K562 (cell line): Measurements from ENCODE around the gene SMIM41. TPM values are rescaled to one million over a fixed set of nuclear protein-coding genes. Genes with fewer than 3 reads are reported as not detected.
A peak's percentile ranks its signal among the peaks of the same experiment; 100 is the strongest.

ENCODE experiments used
- ARID1B ChIP-seq: fragments of 450-650 bp; IDR thresholded peaks from 2 replicates; pipeline ENCODE4 v1.6.1; 2016; ENCODE audit warnings: antibody characterized with exemption, mild to moderate bottlenecking, inconsistent platforms
- BRD4 ChIP-seq: fragments of 200-600 bp; sonication (generic); IDR thresholded peaks from 2 replicates; pipeline ENCODE4 v1.6.1; 2017; ENCODE audit warnings: inconsistent platforms
- E2F1 ChIP-seq: sonication (generic); formaldehyde crosslinking; IDR thresholded peaks from 2 replicates; pipeline ENCODE4 v1.8.1; 2023; ENCODE audit warnings: mild to moderate bottlenecking, missing genetic modification reagents, moderate library complexity
- EHMT2 ChIP-seq: fragments of 450-650 bp; IDR thresholded peaks from 2 replicates; pipeline ENCODE4 v1.6.1; 2018; ENCODE audit warnings: antibody characterized with exemption
- ERF ChIP-seq: fragments of 450-650 bp; formaldehyde crosslinking; IDR thresholded peaks from 2 replicates; pipeline ENCODE4 v1.4.0; 2020; ENCODE audit warnings: mild to moderate bottlenecking, mixed read lengths
- ETV5 ChIP-seq: sonication (generic); formaldehyde crosslinking; IDR thresholded peaks from 2 replicates; pipeline ENCODE4 v1.4.0; 2020; ENCODE audit warnings: low read depth, mild to moderate bottlenecking, missing genetic modification reagents
- GATAD2A ChIP-seq: fragments of 450-650 bp; IDR thresholded peaks from 2 replicates; pipeline ENCODE4 v1.6.1; 2017
- HDAC3 ChIP-seq: fragments of 450-650 bp; IDR thresholded peaks from 2 replicates; pipeline ENCODE4 v1.6.1; 2018; ENCODE audit warnings: borderline replicate concordance, mild to moderate bottlenecking, moderate library complexity; ENCODE audit not compliant: partially characterized antibody
- JUND ChIP-seq, 2 experiments: IDR thresholded peaks; 2 replicates in 1 of 2; 3 replicates in 1 of 2; pipeline ENCODE4 v1.6.1; 2011; ENCODE audit warnings: borderline replicate concordance in 2 of 2, low read depth in 2 of 2, low read length in 2 of 2, improper control_type of control experiment in 1 of 2, missing biosample characterization in 1 of 2, missing genetic modification characterization in 1 of 2, missing genetic modification reagents in 1 of 2
- MCM3 ChIP-seq: fragments of 450-650 bp; IDR thresholded peaks from 2 replicates; pipeline ENCODE4 v1.6.1; 2016
- MEF2A ChIP-seq: IDR thresholded peaks from 2 replicates; pipeline ENCODE4 v1.6.1; 2011; ENCODE audit warnings: low read depth, mild to moderate bottlenecking, low read length, moderate library complexity; ENCODE audit not compliant: control insufficient read depth
- MXI1 ChIP-seq: IDR thresholded peaks from 2 replicates; pipeline ENCODE4 v1.6.1; 2011; ENCODE audit warnings: low read depth, mild to moderate bottlenecking, improper control_type of control experiment, low read length
- NFE2L1 ChIP-seq: fragments of 450-650 bp; IDR thresholded peaks from 2 replicates; pipeline ENCODE4 v1.6.1; 2016; ENCODE audit warnings: missing genetic modification characterization, low read depth, mild to moderate bottlenecking, missing compliant biosample characterization, moderate library complexity, borderline replicate concordance
- NFIC ChIP-seq: fragments of 450-650 bp; IDR thresholded peaks from 2 replicates; pipeline ENCODE4 v1.6.1; 2017; ENCODE audit warnings: mild to moderate bottlenecking, inconsistent platforms
- NR2C2 ChIP-seq, 2 experiments: fragments of 200-800 bp in 1 of 2; sonication (Bioruptor generic) in 1 of 2; sonication (generic) in 1 of 2; formaldehyde crosslinking in 1 of 2; IDR thresholded peaks; 2 replicates each; pipeline versions ENCODE4 v1.6.1 to v1.8.0; 2016 to 2022; ENCODE audit warnings: mild to moderate bottlenecking in 1 of 2, missing compliant biosample characterization in 1 of 2, missing genetic modification characterization in 1 of 2, missing genetic modification reagents in 1 of 2
- PHTF2 ChIP-seq: fragments of 250-450 bp; sonication (Bioruptor Pico); IDR thresholded peaks from 2 replicates; pipeline ENCODE4 v1.5.0; 2021; ENCODE audit warnings: mild to moderate bottlenecking
- PTTG1 ChIP-seq: fragments of 450-650 bp; IDR thresholded peaks from 2 replicates; pipeline ENCODE4 v1.6.1; 2016; ENCODE audit warnings: low read depth, mild to moderate bottlenecking, missing genetic modification characterization, missing compliant biosample characterization
- RBBP5 ChIP-seq: fragments of 200-600 bp; sonication (generic); IDR thresholded peaks from 2 replicates; pipeline ENCODE4 v1.6.1; 2012; ENCODE audit warnings: borderline replicate concordance, mild to moderate bottlenecking, low read length, control low read depth, inconsistent platforms; ENCODE audit not compliant: insufficient read depth, poor library complexity, severe bottlenecking
- RCOR1 ChIP-seq, 2 experiments: IDR thresholded peaks; 2 replicates each; pipeline ENCODE4 v1.6.1; 2012; ENCODE audit warnings: low read depth in 2 of 2, low read length in 2 of 2, borderline replicate concordance in 1 of 2, improper control_type of control experiment in 1 of 2
- SRSF9 ChIP-seq: fragments of 200-400 bp; formaldehyde crosslinking; IDR thresholded peaks from 2 replicates; pipeline ENCODE4 v1.6.1; 2017; ENCODE audit warnings: low read depth, low read length, borderline replicate concordance
- ZFP1 ChIP-seq: fragments of 450-650 bp; formaldehyde crosslinking; IDR thresholded peaks from 2 replicates; pipeline ENCODE4 v1.4.0; 2020; ENCODE audit warnings: mild to moderate bottlenecking, mixed read lengths
- ZNF134 ChIP-seq: fragments of 250-450 bp; sonication (Bioruptor Pico); conservative IDR thresholded peaks from 2 replicates; pipeline ENCODE4 v1.4.0; 2020
- ZNF165 ChIP-seq: fragments of 250-450 bp; sonication (Bioruptor Pico); IDR thresholded peaks from 2 replicates; pipeline ENCODE4 v1.4.0; 2020; ENCODE audit warnings: borderline replicate concordance
- ZNF561 ChIP-seq: fragments of 450-650 bp; formaldehyde crosslinking; conservative IDR thresholded peaks from 2 replicates; pipeline ENCODE4 v1.4.0; 2020; ENCODE audit warnings: mild to moderate bottlenecking, moderate library complexity
- polyA plus RNA-seq, 8 experiments: library from polyadenylated mRNA; depleted of rRNA in 4 of 8; stranded (reverse) in 5 of 8; unstranded in 3 of 8; fragments of >200 nt; fragmentation: Nextera tagmentation in 2 of 8; fragmentation: Illumina TruSeq in 1 of 8; extraction: Ambion mirVana in 2 of 8; extraction: Trizol in 1 of 8; gene quantifications; 2 replicates each; pipeline versions ENCODE4 v1.2.1 to v1.2.3, GENCODE V29; 2011 to 2014; ENCODE audit warnings: inconsistent platforms in 1 of 8, missing spikeins in 1 of 8
- total RNA-seq, 7 experiments: library from RNA; depleted of rRNA in 6 of 7; stranded (reverse); fragments of >200 nt in 6 of 7; fragmentation: Illumina TruSeq in 2 of 7; extraction: Trizol in 2 of 7; gene quantifications; 2 replicates each; pipeline versions ENCODE4 v1.2.1 to v1.2.3, GENCODE V29; 2011 to 2021; ENCODE audit warnings: low replicate concordance in 1 of 7
- TF ChIP-seq, protein P1 (sequence below): sonication (generic); formaldehyde crosslinking; IDR thresholded peaks from 2 replicates; pipeline ENCODE4 v1.8.0; 2022; ENCODE audit warnings: mild to moderate bottlenecking, missing genetic modification reagents

SMIM41 gene
- total and polyA plus RNA-seq, 9 of the 15 experiments (the other 6 are each of a cell fraction or from before 2014, with no cell fraction given) = not detected

- TF ChIP-seq ETV5 (CRISPR knock-in tag) (peak; percentile 95), E2F1 (CRISPR knock-in tag) (0 out of 2 replicates have a peak, but pooled peaks have one; percentile 26), NR2C2 (CRISPR knock-in tag; IDR thresholded peaks at IDR 0.05) (0 out of 2 replicates have a peak, but pooled peaks have one; percentile 44), NR2C2 (tag; IDR thresholded peaks at IDR 0.05) (peak; percentile 74), ARID1B (peak; percentile 49), GATAD2A (no peak), ZNF165 (CRISPR knock-in tag) (peak; percentile 74; the same call in 1 of the 2 replicates), MCM3 (no peak), RBBP5 (peak; percentile 87), RCOR1 (IDR thresholded peaks at IDR 0.05; ENCODE audit: borderline replicate concordance in 1 of 2, low read depth in 2 of 2, low read length in 2 of 2) (no peak; a peak in 1 of 4 replicates), HDAC3 (peak; percentile 74), MXI1 (peak; percentile 41; the same call in 1 of the 2 replicates), ZFP1 (no peak), PHTF2 (CRISPR knock-in tag) (no peak), BRD4 (no peak), SRSF9 (no peak), EHMT2 (0 out of 2 replicates have a peak, but pooled peaks have one; percentile 28), NFIC (peak; percentile 39; the same call in 1 of the 2 replicates), NFE2L1 (tag) (no peak), JUND (IDR thresholded peaks at IDR 0.05; ENCODE audit: borderline replicate concordance, low read depth, low read length) (peak; percentile 98), JUND (tag; IDR thresholded peaks at IDR 0.05; ENCODE audit: borderline replicate concordance, low read depth, low read length) (no peak; the same call in 2 of the 3 replicates), PTTG1 (tag) (no peak), ERF (CRISPR knock-in tag) (0 out of 2 replicates have a peak, but pooled peaks have one; percentile 28), ZNF561 (CRISPR knock-in tag) (no peak), MEF2A (0 out of 2 replicates have a peak, but pooled peaks have one; percentile 38), ZNF134 (CRISPR knock-in tag) (0 out of 2 replicates have a peak, but pooled peaks have one; percentile 35)
- TF ChIP-seq, protein P1, sequence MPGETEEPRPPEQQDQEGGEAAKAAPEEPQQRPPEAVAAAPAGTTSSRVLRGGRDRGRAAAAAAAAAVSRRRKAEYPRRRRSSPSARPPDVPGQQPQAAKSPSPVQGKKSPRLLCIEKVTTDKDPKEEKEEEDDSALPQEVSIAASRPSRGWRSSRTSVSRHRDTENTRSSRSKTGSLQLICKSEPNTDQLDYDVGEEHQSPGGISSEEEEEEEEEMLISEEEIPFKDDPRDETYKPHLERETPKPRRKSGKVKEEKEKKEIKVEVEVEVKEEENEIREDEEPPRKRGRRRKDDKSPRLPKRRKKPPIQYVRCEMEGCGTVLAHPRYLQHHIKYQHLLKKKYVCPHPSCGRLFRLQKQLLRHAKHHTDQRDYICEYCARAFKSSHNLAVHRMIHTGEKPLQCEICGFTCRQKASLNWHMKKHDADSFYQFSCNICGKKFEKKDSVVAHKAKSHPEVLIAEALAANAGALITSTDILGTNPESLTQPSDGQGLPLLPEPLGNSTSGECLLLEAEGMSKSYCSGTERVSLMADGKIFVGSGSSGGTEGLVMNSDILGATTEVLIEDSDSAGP (CRISPR knock-in tag) = no peak
Observed at GRCh38 chr12:52069327-52070184, 9.9 kb upstream of the SMIM41 start, which contains the start of gene ATG101 (continued).
